ENCODE data around the gene TP53BP1. TPM values are rescaled to one million over a fixed set of nuclear protein-coding genes. Genes with fewer than 3 reads are reported as not detected.

The TP53BP1 gene
- polyA plus RNA-seq, 1 donor from 2014 or later = 98.7 TPM

DNA sequence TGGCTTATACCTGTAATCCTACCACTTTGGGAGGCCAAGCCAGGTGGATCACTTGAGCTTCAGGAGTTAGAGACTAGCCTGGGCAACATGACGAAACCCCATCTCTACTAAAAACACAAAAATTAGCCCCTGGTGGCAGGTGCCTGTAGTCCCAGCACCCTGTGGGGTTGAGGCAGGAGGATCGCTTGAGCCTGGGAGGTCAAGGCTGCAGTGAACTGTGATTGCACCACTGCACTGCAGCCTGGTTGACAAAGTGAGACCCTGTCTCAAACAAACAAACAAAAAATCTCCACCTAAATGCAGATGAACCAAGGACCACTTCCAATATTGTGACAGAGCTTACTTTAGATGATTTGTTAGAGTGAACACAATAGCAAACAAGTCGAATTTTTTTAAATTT, 53.7 kb downstream of the TP53BP1 start:
- Histone ChIP-seq H3K9me3 (ENCODE audit: low read length) (no peaks in the 10 kb centered on the region), H3K9me2 (ENCODE audit: insufficient read depth, low read length) (no peaks in the 10 kb centered on the region), H3K36me3 (ENCODE audit: insufficient read depth, low read length) (peaks cover 9% of the 10 kb centered on the region), H3K79me2 (replicated peaks; ENCODE audit: insufficient read depth, low read length) (no peaks in the 10 kb centered on the region), H3K9ac (ENCODE audit: low read length) (no peak overlapping the region), H3K27ac (ENCODE audit: low read length) (no peak overlapping the region), H4K20me1 (ENCODE audit: insufficient read depth) (no peaks in the 10 kb centered on the region), H2AFZ (ENCODE audit: low read depth, low read length) (no peak overlapping the region), H3K4me3 (ENCODE audit: low read length) (no peak overlapping the region), H3K27me3 (ENCODE audit: insufficient read depth, low read depth, low read length) (no peaks in the 10 kb centered on the region), H3F3A (ENCODE audit: insufficient read depth, low read length, poor library complexity, severe bottlenecking) (no peaks in the 10 kb centered on the region), H3K4me2 (ENCODE audit: low read length) (no peak overlapping the region)
- no peak for TF ChIP-seq MXI1 (conservative IDR thresholded peaks at IDR 0.05; ENCODE audit: poor library complexity, severe bottlenecking)
- TF ChIP-seq, protein P1, sequence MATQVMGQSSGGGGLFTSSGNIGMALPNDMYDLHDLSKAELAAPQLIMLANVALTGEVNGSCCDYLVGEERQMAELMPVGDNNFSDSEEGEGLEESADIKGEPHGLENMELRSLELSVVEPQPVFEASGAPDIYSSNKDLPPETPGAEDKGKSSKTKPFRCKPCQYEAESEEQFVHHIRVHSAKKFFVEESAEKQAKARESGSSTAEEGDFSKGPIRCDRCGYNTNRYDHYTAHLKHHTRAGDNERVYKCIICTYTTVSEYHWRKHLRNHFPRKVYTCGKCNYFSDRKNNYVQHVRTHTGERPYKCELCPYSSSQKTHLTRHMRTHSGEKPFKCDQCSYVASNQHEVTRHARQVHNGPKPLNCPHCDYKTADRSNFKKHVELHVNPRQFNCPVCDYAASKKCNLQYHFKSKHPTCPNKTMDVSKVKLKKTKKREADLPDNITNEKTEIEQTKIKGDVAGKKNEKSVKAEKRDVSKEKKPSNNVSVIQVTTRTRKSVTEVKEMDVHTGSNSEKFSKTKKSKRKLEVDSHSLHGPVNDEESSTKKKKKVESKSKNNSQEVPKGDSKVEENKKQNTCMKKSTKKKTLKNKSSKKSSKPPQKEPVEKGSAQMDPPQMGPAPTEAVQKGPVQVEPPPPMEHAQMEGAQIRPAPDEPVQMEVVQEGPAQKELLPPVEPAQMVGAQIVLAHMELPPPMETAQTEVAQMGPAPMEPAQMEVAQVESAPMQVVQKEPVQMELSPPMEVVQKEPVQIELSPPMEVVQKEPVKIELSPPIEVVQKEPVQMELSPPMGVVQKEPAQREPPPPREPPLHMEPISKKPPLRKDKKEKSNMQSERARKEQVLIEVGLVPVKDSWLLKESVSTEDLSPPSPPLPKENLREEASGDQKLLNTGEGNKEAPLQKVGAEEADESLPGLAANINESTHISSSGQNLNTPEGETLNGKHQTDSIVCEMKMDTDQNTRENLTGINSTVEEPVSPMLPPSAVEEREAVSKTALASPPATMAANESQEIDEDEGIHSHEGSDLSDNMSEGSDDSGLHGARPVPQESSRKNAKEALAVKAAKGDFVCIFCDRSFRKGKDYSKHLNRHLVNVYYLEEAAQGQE (IDR thresholded peaks at IDR 0.05; ENCODE audit: borderline replicate concordance) = no peak
- TF ChIP-seq SMC3 (conservative IDR thresholded peaks at IDR 0.05; ENCODE audit: poor library complexity) = no peak
- TF ChIP-seq TAF1 (IDR thresholded peaks at IDR 0.05; ENCODE audit: low read depth) = no peak
- TF ChIP-seq RAD21 (conservative IDR thresholded peaks at IDR 0.05) = no peak
- no peak for TF ChIP-seq EP300 (conservative IDR thresholded peaks at IDR 0.05; ENCODE audit: poor library complexity, severe bottlenecking)
- TF ChIP-seq EZH2 (IDR thresholded peaks at IDR 0.05; ENCODE audit: borderline replicate concordance, insufficient read depth, low read length, poor library complexity, severe bottlenecking) = no peak
- TF ChIP-seq POLR2AphosphoS5 (IDR thresholded peaks at IDR 0.05) = no peak
- TF ChIP-seq, protein P2, sequence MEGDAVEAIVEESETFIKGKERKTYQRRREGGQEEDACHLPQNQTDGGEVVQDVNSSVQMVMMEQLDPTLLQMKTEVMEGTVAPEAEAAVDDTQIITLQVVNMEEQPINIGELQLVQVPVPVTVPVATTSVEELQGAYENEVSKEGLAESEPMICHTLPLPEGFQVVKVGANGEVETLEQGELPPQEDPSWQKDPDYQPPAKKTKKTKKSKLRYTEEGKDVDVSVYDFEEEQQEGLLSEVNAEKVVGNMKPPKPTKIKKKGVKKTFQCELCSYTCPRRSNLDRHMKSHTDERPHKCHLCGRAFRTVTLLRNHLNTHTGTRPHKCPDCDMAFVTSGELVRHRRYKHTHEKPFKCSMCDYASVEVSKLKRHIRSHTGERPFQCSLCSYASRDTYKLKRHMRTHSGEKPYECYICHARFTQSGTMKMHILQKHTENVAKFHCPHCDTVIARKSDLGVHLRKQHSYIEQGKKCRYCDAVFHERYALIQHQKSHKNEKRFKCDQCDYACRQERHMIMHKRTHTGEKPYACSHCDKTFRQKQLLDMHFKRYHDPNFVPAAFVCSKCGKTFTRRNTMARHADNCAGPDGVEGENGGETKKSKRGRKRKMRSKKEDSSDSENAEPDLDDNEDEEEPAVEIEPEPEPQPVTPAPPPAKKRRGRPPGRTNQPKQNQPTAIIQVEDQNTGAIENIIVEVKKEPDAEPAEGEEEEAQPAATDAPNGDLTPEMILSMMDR (IDR thresholded peaks at IDR 0.05; ENCODE audit: poor library complexity, severe bottlenecking) = no peak

DNA sequence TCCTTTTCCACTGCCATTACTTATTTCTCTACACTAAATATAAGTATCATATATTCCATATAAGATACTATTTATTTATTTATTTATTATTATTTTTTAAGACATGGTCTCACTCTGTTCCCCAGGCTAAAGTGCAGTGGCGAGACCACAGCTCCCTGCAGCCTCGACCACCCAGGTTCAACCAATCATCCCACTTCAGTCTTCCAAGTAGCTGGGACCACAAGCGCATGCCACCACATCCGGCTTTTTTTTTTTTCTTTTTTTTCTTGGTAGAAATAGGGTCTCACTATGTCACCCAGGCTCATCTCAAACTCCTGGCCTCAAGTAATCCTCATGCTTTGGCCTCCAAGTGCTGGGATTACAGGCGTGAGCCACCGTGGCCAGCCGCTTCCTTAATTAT, 56.6 kb downstream of the TP53BP1 start:
- TF ChIP-seq, protein P2 (IDR thresholded peaks at IDR 0.05; ENCODE audit: poor library complexity, severe bottlenecking) = no peak
- TF ChIP-seq EP300 (conservative IDR thresholded peaks at IDR 0.05; ENCODE audit: poor library complexity, severe bottlenecking) = no peak
- no peak for TF ChIP-seq SMC3 (conservative IDR thresholded peaks at IDR 0.05; ENCODE audit: poor library complexity)
- TF ChIP-seq EZH2 (IDR thresholded peaks at IDR 0.05; ENCODE audit: borderline replicate concordance, insufficient read depth, low read length, poor library complexity, severe bottlenecking) = no peak
- no peak for TF ChIP-seq MXI1 (conservative IDR thresholded peaks at IDR 0.05; ENCODE audit: poor library complexity, severe bottlenecking)
- TF ChIP-seq POLR2AphosphoS5 (IDR thresholded peaks at IDR 0.05) = no peak
- no peak for TF ChIP-seq TAF1 (IDR thresholded peaks at IDR 0.05; ENCODE audit: low read depth)
- TF ChIP-seq RAD21 (conservative IDR thresholded peaks at IDR 0.05) = no peak
- TF ChIP-seq, protein P1 (IDR thresholded peaks at IDR 0.05; ENCODE audit: borderline replicate concordance) = no peak
- no peaks in the 10 kb centered on the region for H4K20me1 ChIP-seq (ENCODE audit: insufficient read depth)

More for the DNA sequence above, 56.6 kb downstream of the TP53BP1 start:
- H3K4me3 ChIP-seq (ENCODE audit: low read length) = no peak overlapping the region
- no peak overlapping the region for H3K9ac ChIP-seq (ENCODE audit: low read length)
- no peak overlapping the region for H3K4me2 ChIP-seq (ENCODE audit: low read length)
- H3K27ac ChIP-seq (ENCODE audit: low read length) = no peak overlapping the region
- H3K79me2 ChIP-seq (replicated peaks; ENCODE audit: insufficient read depth, low read length) = no peaks in the 10 kb centered on the region
- H2AFZ ChIP-seq (ENCODE audit: low read depth, low read length) = no peak overlapping the region
- H3K9me2 ChIP-seq (ENCODE audit: insufficient read depth, low read length) = no peaks in the 10 kb centered on the region
- H3K27me3 ChIP-seq (ENCODE audit: insufficient read depth, low read depth, low read length) = no peaks in the 10 kb centered on the region
- H3K9me3 ChIP-seq (ENCODE audit: low read length) = no peaks in the 10 kb centered on the region
- H3K36me3 ChIP-seq (ENCODE audit: insufficient read depth, low read length) = peaks cover 9% of the 10 kb centered on the region
- H3F3A ChIP-seq (ENCODE audit: insufficient read depth, low read length, poor library complexity, severe bottlenecking) = no peaks in the 10 kb centered on the region

All from neural cell (in vitro differentiated cells).